ENCODE results near the gene DERA.

The DERA gene

GRCh38 chr12:16006752-16007151 lies 95.6 kb downstream of the DERA start:
- Histone ChIP-seq H3K9me3 (ENCODE audit: control insufficient read depth, insufficient read depth, low read depth, low read length) (no peaks in the 10 kb centered on the region), H3K4me3 (ENCODE audit: low read depth, low read length) (no peak overlapping the region), H3K36me3 (ENCODE audit: control insufficient read depth in 2 of 2, insufficient read depth in 1 of 2, low read length in 2 of 2) (no peaks in the 10 kb centered on the region), H3K4me1 (ENCODE audit: control insufficient read depth, insufficient read depth, low read length) (no peaks in the 10 kb centered on the region), H3K27ac (ENCODE audit: extremely low read depth, low read depth, low read length) (no peak overlapping the region)
- CTCF ChIA-PET = interaction anchor here (0.6 kb wide), 1 partner anchor 148 kb away, joined by 3 read pairs; no protein-coding TSS in a partner anchor
- TF ChIP-seq ZNF138 (tag by site-specific recombination; IDR thresholded peaks at IDR 0.05; ENCODE audit: borderline replicate concordance) (no peak), WT1 (tag by site-specific recombination; IDR thresholded peaks at IDR 0.05) (no peak), ZNF837 (tag by site-specific recombination; IDR thresholded peaks at IDR 0.05) (no peak), ZNF548 (tag by site-specific recombination; IDR thresholded peaks at IDR 0.05) (no peak), MYNN (tag by site-specific recombination; IDR thresholded peaks at IDR 0.05; ENCODE audit: borderline replicate concordance) (no peak), ZNF521 (tag by site-specific recombination; IDR thresholded peaks at IDR 0.05) (no peak), ZBTB21 (tag by site-specific recombination; IDR thresholded peaks at IDR 0.05) (no peak), ZNF645 (tag by site-specific recombination; IDR thresholded peaks at IDR 0.05) (no peak), KLF10 (tag by site-specific recombination; IDR thresholded peaks at IDR 0.05) (no peak), ZNF239 (tag by site-specific recombination; IDR thresholded peaks at IDR 0.05) (no peak), REST (tag by site-specific recombination; IDR thresholded peaks at IDR 0.05) (no peak), ZBTB1 (tag by site-specific recombination; IDR thresholded peaks at IDR 0.05) (no peak), ZNF362 (tag by site-specific recombination; IDR thresholded peaks at IDR 0.05) (no peak), ZNF211 (tag by site-specific recombination; IDR thresholded peaks at IDR 0.05; ENCODE audit: low read depth) (no peak), ZNF670 (tag by site-specific recombination; IDR thresholded peaks at IDR 0.05; ENCODE audit: low read depth) (no peak), ZBTB7A (tag by site-specific recombination; IDR thresholded peaks at IDR 0.05; ENCODE audit: low read depth) (no peak)
- TF ChIP-seq, protein P1, sequence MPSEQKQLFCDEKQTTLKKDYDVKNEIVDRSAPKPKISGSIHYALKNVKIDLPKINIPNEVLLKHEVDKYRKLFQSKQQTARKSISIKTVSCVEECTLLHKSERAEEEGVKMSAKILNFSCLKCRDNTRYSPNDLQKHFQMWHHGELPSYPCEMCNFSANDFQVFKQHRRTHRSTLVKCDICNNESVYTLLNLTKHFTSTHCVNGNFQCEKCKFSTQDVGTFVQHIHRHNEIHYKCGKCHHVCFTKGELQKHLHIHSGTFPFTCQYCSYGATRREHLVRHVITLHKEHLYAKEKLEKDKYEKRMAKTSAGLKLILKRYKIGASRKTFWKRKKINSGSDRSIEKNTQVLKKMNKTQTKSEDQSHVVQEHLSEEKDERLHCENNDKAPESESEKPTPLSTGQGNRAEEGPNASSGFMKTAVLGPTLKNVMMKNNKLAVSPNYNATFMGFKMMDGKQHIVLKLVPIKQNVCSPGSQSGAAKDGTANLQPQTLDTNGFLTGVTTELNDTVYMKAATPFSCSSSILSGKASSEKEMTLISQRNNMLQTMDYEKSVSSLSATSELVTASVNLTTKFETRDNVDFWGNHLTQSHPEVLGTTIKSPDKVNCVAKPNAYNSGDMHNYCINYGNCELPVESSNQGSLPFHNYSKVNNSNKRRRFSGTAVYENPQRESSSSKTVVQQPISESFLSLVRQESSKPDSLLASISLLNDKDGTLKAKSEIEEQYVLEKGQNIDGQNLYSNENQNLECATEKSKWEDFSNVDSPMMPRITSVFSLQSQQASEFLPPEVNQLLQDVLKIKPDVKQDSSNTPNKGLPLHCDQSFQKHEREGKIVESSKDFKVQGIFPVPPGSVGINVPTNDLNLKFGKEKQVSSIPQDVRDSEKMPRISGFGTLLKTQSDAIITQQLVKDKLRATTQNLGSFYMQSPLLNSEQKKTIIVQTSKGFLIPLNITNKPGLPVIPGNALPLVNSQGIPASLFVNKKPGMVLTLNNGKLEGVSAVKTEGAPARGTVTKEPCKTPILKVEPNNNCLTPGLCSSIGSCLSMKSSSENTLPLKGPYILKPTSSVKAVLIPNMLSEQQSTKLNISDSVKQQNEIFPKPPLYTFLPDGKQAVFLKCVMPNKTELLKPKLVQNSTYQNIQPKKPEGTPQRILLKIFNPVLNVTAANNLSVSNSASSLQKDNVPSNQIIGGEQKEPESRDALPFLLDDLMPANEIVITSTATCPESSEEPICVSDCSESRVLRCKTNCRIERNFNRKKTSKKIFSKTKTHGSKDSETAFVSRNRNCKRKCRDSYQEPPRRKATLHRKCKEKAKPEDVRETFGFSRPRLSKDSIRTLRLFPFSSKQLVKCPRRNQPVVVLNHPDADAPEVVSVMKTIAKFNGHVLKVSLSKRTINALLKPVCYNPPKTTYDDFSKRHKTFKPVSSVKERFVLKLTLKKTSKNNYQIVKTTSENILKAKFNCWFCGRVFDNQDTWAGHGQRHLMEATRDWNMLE (tag by site-specific recombination; conservative IDR thresholded peaks at IDR 0.05; ENCODE audit: low read depth) = no peak
- POLR2A ChIA-PET = no interaction called here

Measured in HEK293 (cell line).